Umbilical cord (tissue), 2 donors: Measurements from ENCODE around the gene NAPEPLD. TPM values are rescaled to one million over a fixed set of nuclear protein-coding genes. Genes with fewer than 3 reads are reported as not detected.
"Not testable (repeated sequence)": the region's sequence is repeated elsewhere in the genome, so short reads cannot be mapped to it uniquely, and the experiment has no call there.

ENCODE experiments used
- DNase-seq: peaks from one replicate; pipeline ENCODE4 v3.0.0-alpha.2; 2015; ENCODE audit warnings: low spot score
- total RNA-seq: library from RNA; depleted of rRNA; stranded (reverse); fragments of >200 nt; gene quantifications from one replicate; pipeline ENCODE4 v1.2.3, GENCODE V29; 2014; ENCODE audit warnings: low replicate concordance; ENCODE audit not compliant: insufficient read depth

The NAPEPLD gene
- total RNA-seq, 1 donor from 2014 or later, result 18.8 TPM

GRCh38 chr7:103144754-103145153 is 4.1 kb downstream of the NAPEPLD start:
- DNase-seq, result not testable (repeated sequence)

- DNase-seq, result no peak
Observed at GRCh38 chr7:103143868-103144267, 5.0 kb downstream of the NAPEPLD start.

GRCh38 chr7:103142494-103142893 is 6.4 kb downstream of the NAPEPLD start:
- no peak for DNase-seq

GRCh38 chr7:103141753-103142404 is 7.0 kb downstream of the NAPEPLD start:
- peak; percentile 22 for DNase-seq

GRCh38 chr7:103140685-103141084 is 8.2 kb downstream of the NAPEPLD start:
- no peak for DNase-seq

- DNase-seq, result no peak
Observed at GRCh38 chr7:103140061-103140460, 8.8 kb downstream of the NAPEPLD start.

GRCh38 chr7:103134836-103135554 is 13.9 kb downstream of the NAPEPLD start:
- no peak for DNase-seq

GRCh38 chr7:103132995-103133688 is 15.8 kb downstream of the NAPEPLD start:
- no peak for DNase-seq

GRCh38 chr7:103130901-103131624 is 17.8 kb downstream of the NAPEPLD start:
- DNase-seq, result no peak

- no peak for DNase-seq
Observed at GRCh38 chr7:103129702-103130549, 19.0 kb downstream of the NAPEPLD start.

- DNase-seq, result no peak
Observed at GRCh38 chr7:103127006-103127405, 21.9 kb downstream of the NAPEPLD start.

GRCh38 chr7:103124429-103124979 is 24.4 kb downstream of the NAPEPLD start:
- no peak for DNase-seq

- no peak for DNase-seq
Observed at GRCh38 chr7:103123529-103123928, 25.4 kb downstream of the NAPEPLD start.

GRCh38 chr7:103121641-103122040 is 27.3 kb downstream of the NAPEPLD start:
- DNase-seq, result no peak

GRCh38 chr7:103120362-103120761 is 28.5 kb downstream of the NAPEPLD start:
- DNase-seq, result no peak

GRCh38 chr7:103119791-103120291 is 29.1 kb downstream of the NAPEPLD start:
- DNase-seq, result no peak

- DNase-seq, result no peak
Observed at GRCh38 chr7:103117465-103117864, 31.4 kb downstream of the NAPEPLD start.

- no peak for DNase-seq
Observed at GRCh38 chr7:103116991-103117390, 31.9 kb downstream of the NAPEPLD start.

GRCh38 chr7:103116511-103116910 is 32.4 kb downstream of the NAPEPLD start:
- no peak for DNase-seq

GRCh38 chr7:103115771-103116170 is 33.1 kb downstream of the NAPEPLD start:
- no peak for DNase-seq
